Choroid plexus epithelial cell (primary cell): ENCODE results near the gene DHX40.
"Not testable (repeated sequence)": the region's sequence is repeated elsewhere in the genome, so short reads cannot be mapped to it uniquely, and the experiment has no call there.

Experiments used
- DNase-seq: peaks from one replicate; pipeline ENCODE4 v3.0.0-alpha.2; 2010; ENCODE audit warnings: low read depth
- H3K4me3 ChIP-seq: 2 replicates; pipeline ENCODE4 v1.5.1; 2011; ENCODE audit warnings: low read depth, mild to moderate bottlenecking, control low read depth, low read length, moderate library complexity
- CTCF ChIP-seq: conservative IDR thresholded peaks from 2 replicates; pipeline ENCODE4 v1.5.1; 2011; ENCODE audit warnings: low read depth, mild to moderate bottlenecking, control low read depth, inconsistent platforms, low read length, moderate library complexity

DHX40 gene

DNA sequence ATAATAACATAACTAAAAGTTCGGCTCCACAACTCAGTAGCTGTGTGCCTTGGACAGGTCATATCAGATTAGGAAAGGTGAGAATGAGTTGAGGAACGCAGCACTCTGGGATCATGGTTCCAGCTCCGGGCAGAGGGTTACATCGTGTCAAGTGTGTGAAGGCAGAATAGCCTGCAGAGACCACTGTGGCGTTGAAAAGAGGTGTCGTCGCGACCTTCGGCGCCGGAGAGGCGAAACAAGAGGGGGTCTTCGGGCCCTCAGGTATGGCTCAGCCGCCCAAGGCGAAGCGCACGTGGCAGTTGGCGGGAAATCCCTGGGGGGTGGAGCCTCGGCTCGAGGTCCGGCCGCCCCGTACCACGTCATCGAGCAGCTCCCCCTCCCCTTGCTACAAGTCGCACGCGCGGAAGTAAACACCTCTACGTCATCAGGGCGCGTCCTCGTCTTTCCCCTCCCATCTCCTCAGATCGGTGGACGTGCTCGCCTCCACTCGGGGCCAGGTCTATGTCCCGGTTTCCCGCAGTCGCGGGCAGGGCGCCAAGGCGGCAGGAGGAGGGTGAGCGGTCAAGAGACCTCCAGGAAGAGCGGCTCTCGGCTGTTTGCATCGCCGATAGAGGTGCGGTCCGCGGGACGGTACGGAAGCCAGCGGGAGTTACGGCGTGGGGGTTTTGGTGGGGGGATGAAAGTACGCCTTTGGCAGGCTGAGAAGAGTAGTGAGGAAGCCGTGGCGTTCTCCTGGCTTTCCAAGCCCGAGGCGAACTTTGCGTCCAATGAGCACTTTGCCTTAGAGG is at the start of gene DHX40:
DHX40 (plus strand) TSS at position 440 of the 788 bp plus-strand sequence; CDS start at position 502, 62 bp downstream.
- peak within 1 kb of the TSS; percentile 100 for H3K4me3 ChIP-seq
- peak; percentile 97 for DNase-seq
- TF ChIP-seq CTCF, result no peak

DNA sequence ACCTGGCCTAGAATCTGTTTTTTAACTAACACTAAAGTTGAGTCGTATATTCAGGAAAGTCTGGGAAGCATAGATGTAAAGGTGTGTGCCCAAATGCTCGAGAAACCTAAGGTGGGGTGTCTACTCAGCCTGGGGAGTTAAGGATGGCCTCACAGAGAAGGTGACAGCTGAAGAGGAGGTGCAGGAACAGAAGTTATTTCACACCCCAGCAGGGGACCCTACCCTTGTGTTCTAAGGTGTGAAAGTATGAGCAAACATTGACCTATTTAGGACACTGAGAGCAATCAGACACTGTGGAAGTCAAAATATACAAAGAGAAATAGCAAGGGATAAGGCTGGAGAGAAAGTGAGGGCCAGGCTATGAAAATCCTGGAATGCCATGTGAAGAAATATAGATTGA is 49.0 kb upstream of the DHX40 start:
- TF ChIP-seq CTCF, result no peak
- DNase-seq, result no peak
- no peak overlapping the region for H3K4me3 ChIP-seq

- no peak for TF ChIP-seq CTCF
- no peak overlapping the region for H3K4me3 ChIP-seq
- no peak for DNase-seq
Observed at GRCh38 chr17:59519132-59519531, 46.3 kb upstream of the DHX40 start.

GRCh38 chr17:59520251-59520650 is 45.2 kb upstream of the DHX40 start:
- no peak for TF ChIP-seq CTCF
- no peak overlapping the region for H3K4me3 ChIP-seq
- DNase-seq, result no peak

GRCh38 chr17:59521465-59522126 is 43.8 kb upstream of the DHX40 start:
- H3K4me3 ChIP-seq, result no peak overlapping the region
- peak; percentile 92 for TF ChIP-seq CTCF
- peak; percentile 72 for DNase-seq

DNA sequence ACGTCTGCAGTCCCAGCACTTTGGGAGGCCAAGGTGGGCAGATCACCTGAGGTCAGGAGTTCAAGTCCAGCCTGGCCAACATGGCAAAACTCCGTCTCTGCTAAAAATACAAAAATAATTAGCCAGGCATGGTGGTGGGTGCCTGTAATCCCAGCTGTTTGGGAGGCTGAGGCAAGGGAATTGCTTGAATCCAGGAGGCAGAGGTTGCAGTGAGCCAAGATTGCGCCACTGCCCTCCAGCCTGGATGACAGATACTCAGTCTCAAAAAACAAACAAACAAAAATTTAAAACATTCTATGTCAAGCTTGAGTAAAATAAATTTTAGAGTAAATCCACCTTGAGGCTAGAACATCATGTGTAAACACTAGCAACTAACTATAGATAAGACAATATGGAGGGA is 40.5 kb upstream of the DHX40 start:
- DNase-seq, H3K4me3 ChIP-seq: not testable (repeated sequence)

GRCh38 chr17:59525668-59526067 is 39.7 kb upstream of the DHX40 start:
- no peak overlapping the region for H3K4me3 ChIP-seq
- DNase-seq, result no peak
- no peak for TF ChIP-seq CTCF
